ENCODE measurements around the gene RNF149. TPM values are rescaled to one million over a fixed set of nuclear protein-coding genes. Genes with fewer than 3 reads are reported as not detected.

Gene RNF149
- total RNA-seq, 1 donor from 2014 or later = 35.0 TPM

DNA sequence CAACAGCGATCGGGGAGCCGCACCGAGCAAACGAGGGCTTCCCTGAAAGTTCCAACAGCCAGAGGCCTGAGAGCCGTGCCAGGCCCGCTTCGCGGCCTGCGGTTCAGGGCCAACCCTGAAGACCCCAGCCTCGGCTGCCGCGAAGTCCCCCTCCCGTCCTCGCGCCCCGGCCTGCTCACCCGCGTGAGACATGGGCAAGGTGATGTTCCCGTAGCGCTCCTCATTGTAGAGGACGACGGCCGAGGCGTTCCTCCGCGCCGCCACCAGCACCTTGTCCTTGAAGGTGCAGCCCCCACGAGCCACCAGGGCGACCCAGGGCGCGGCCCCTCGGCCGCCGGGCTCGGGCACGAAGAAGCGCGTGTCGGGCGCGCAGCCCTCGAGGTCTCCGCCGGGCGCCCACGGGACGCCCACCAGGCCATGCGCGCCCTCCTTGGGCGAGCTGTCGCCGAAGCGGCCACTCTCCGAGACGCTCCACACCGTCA, 510 bp downstream of the RNF149 start:
- Histone ChIP-seq H3K27ac (no peak overlapping the region), H3K4me3 (peak overlapping the region; percentile 62), H3K9ac (no peak overlapping the region), H3K9me3 (ENCODE audit: low read depth) (no peaks in the 10 kb centered on the region), H3K4me1 (peaks cover 11% of the 10 kb centered on the region), H4K20me1 (ENCODE audit: low read depth) (peaks cover 38% of the 10 kb centered on the region), H3K79me2 (ENCODE audit: low read depth) (peaks cover 53% of the 10 kb centered on the region), H3F3A (ENCODE audit: low read depth) (no peaks in the 10 kb centered on the region), H3K4me2 (peak overlapping the region; percentile 85), H3K36me3 (no peaks in the 10 kb centered on the region), H2AFZ (replicated peaks) (peak overlapping the region; percentile 87), H3K27me3 (peaks cover 12% of the 10 kb centered on the region)
- TF ChIP-seq EZH2 (IDR thresholded peaks at IDR 0.05) = peak; percentile 49
- no peak for TF ChIP-seq EZH2phosphoT487 (IDR thresholded peaks at IDR 0.05)
- TF ChIP-seq CTCF (IDR thresholded peaks at IDR 0.05) = no peak
- Mint-ChIP-seq H3K27me3 (ENCODE audit: insufficient read depth, low read depth) (peaks cover 2% of the 10 kb centered on the region), H3K4me1 (peaks cover 31% of the 10 kb centered on the region), H3K4me3 (peak overlapping the region; percentile 92), H3K36me3 (peaks cover 16% of the 10 kb centered on the region), H3K27ac (peak overlapping the region; percentile 66), H3K9me3 (peaks cover 2% of the 10 kb centered on the region)
- peak; percentile 54 for DNase-seq (ENCODE audit: low spot score)

DNA sequence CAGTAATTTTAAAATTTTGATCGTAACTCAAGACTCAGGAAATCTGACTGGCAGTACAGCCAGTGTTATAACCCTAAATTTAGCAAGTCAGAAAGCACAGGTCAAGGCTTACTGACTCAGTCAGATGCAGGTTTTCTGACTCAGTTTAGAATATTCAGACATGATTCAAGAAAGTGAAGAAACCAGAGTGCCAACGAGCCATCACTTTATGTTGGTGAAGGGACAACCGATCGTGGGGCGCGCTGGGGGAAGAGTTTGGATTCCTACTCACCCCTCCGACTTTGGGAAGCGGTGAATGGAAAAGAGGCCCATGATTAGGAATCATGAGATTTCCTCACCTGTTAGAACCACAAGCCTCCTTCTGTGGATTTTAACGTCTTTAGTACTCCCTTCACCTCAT, 998 bp downstream of the RNF149 start:
- peaks cover 2% of the 10 kb centered on the region for H3K27me3 Mint-ChIP-seq (ENCODE audit: insufficient read depth, low read depth)
- H3K27ac ChIP-seq = no peak overlapping the region

GRCh38 chr2:101306410-101306809, 2.1 kb downstream of the RNF149 start:
- Histone ChIP-seq H4K20me1 (ENCODE audit: low read depth) (peaks cover 38% of the 10 kb centered on the region), H3K36me3 (no peaks in the 10 kb centered on the region), H3K4me3 (peak overlapping the region; percentile 62), H3K79me2 (ENCODE audit: low read depth) (peaks cover 59% of the 10 kb centered on the region), H3K27me3 (peaks cover 12% of the 10 kb centered on the region), H3K4me1 (peaks cover 11% of the 10 kb centered on the region), H3F3A (ENCODE audit: low read depth) (no peaks in the 10 kb centered on the region), H3K4me2 (peak overlapping the region; percentile 85), H3K9ac (no peak overlapping the region), H2AFZ (replicated peaks) (no peak overlapping the region), H3K27ac (no peak overlapping the region), H3K9me3 (ENCODE audit: low read depth) (no peaks in the 10 kb centered on the region)
- Mint-ChIP-seq H3K4me3 (peak overlapping the region; percentile 92), H3K4me1 (peaks cover 31% of the 10 kb centered on the region), H3K27me3 (ENCODE audit: insufficient read depth, low read depth) (peaks cover 4% of the 10 kb centered on the region), H3K36me3 (peaks cover 22% of the 10 kb centered on the region), H3K27ac (peak overlapping the region; percentile 3), H3K9me3 (peaks cover 4% of the 10 kb centered on the region)
- TF ChIP-seq EZH2phosphoT487 (IDR thresholded peaks at IDR 0.05) (no peak), CTCF (IDR thresholded peaks at IDR 0.05) (no peak), EZH2 (IDR thresholded peaks at IDR 0.05) (no peak)
- no peak for DNase-seq (ENCODE audit: low spot score)

More for the DNA sequence above, 998 bp downstream of the RNF149 start:
- Histone ChIP-seq H3K27me3 (peaks cover 12% of the 10 kb centered on the region), H3K4me2 (peak overlapping the region; percentile 85), H3K4me3 (peak overlapping the region; percentile 62), H3F3A (ENCODE audit: low read depth) (no peaks in the 10 kb centered on the region), H3K9me3 (ENCODE audit: low read depth) (no peaks in the 10 kb centered on the region), H3K4me1 (peaks cover 11% of the 10 kb centered on the region), H4K20me1 (ENCODE audit: low read depth) (peaks cover 38% of the 10 kb centered on the region), H3K36me3 (no peaks in the 10 kb centered on the region), H3K79me2 (ENCODE audit: low read depth) (peaks cover 55% of the 10 kb centered on the region), H3K9ac (no peak overlapping the region), H2AFZ (replicated peaks) (peak overlapping the region; percentile 87)
- Mint-ChIP-seq H3K4me1 (peaks cover 31% of the 10 kb centered on the region), H3K36me3 (peaks cover 17% of the 10 kb centered on the region), H3K27ac (peak overlapping the region; percentile 66), H3K4me3 (peak overlapping the region; percentile 92), H3K9me3 (peaks cover 3% of the 10 kb centered on the region)
- no peak for TF ChIP-seq CTCF (IDR thresholded peaks at IDR 0.05)
- TF ChIP-seq EZH2 (IDR thresholded peaks at IDR 0.05) = no peak
- TF ChIP-seq EZH2phosphoT487 (IDR thresholded peaks at IDR 0.05) = no peak
- no peak for DNase-seq (ENCODE audit: low spot score)
